Liver (tissue), 9 donors: ENCODE results near the gene JMJD1C. TPM values are rescaled to one million over a fixed set of nuclear protein-coding genes. Genes with fewer than 3 reads are reported as not detected.

Experiments
- DNase-seq: peaks from one replicate; pipeline ENCODE4 v3.0.0-alpha.2; 2017; ENCODE audit warnings: low spot score
- H3K27ac ChIP-seq, 2 donors: one replicate each; pipeline ENCODE4 v1.7.0; 2013; ENCODE audit warnings: inconsistent platforms in 2 of 2, low read length in 2 of 2, control low read depth in 1 of 2, low read depth in 1 of 2, mild to moderate bottlenecking in 1 of 2
- H3K27me3 ChIP-seq, 4 donors: one replicate each; pipeline versions ENCODE4 v1.6.1 to v1.7.0; 2013; ENCODE audit warnings: low read length in 3 of 4, inconsistent platforms in 1 of 4, mild to moderate bottlenecking in 1 of 4, moderate library complexity in 1 of 4; ENCODE audit not compliant: control insufficient read depth in 4 of 4, insufficient read depth in 4 of 4
- H3K36me3 ChIP-seq, 4 donors: one replicate each; pipeline versions ENCODE4 v1.6.1 to v1.7.0; 2013; ENCODE audit warnings: low read length in 3 of 4, mild to moderate bottlenecking in 3 of 4, low read depth in 1 of 4, moderate library complexity in 1 of 4; ENCODE audit not compliant: control insufficient read depth in 4 of 4, insufficient read depth in 3 of 4
- H3K4me1 ChIP-seq, 4 donors: one replicate each; pipeline versions ENCODE4 v1.6.1 to v1.7.0; 2013; ENCODE audit warnings: low read length in 3 of 4, mild to moderate bottlenecking in 3 of 4, moderate library complexity in 1 of 4; ENCODE audit not compliant: control insufficient read depth in 4 of 4, insufficient read depth in 4 of 4
- H3K4me3 ChIP-seq, 3 donors: one replicate each; pipeline versions ENCODE4 v1.6.1 to v1.7.0; 2013; ENCODE audit warnings: low read length in 3 of 3, control low read depth in 1 of 3, low read depth in 1 of 3, mild to moderate bottlenecking in 1 of 3
- H3K9ac ChIP-seq, 2 donors: one replicate each; pipeline ENCODE4 v1.7.0; 2013; ENCODE audit warnings: low read length in 2 of 2, mild to moderate bottlenecking in 2 of 2, moderate library complexity in 2 of 2, control low read depth in 1 of 2, low read depth in 1 of 2
- H3K9me3 ChIP-seq, 4 donors: one replicate each; pipeline versions ENCODE4 v1.6.1 to v1.7.0; 2013; ENCODE audit warnings: low read length in 3 of 4; ENCODE audit not compliant: control insufficient read depth in 4 of 4
- FOXA1 ChIP-seq: IDR thresholded peaks from 2 replicates; pipeline ENCODE4 v1.6.1; 2016; ENCODE audit warnings: antibody characterized with exemption
- HNF4A ChIP-seq, 2 donors: conservative IDR thresholded peaks; 2 replicates each; pipeline ENCODE4 v1.6.1; 2016; ENCODE audit warnings: antibody characterized with exemption in 2 of 2, mild to moderate bottlenecking in 2 of 2
- HNF4G ChIP-seq: IDR thresholded peaks from 2 replicates; pipeline ENCODE4 v1.6.1; 2016; ENCODE audit warnings: antibody characterized with exemption
- MAX ChIP-seq: IDR thresholded peaks from 2 replicates; pipeline ENCODE4 v1.6.1; 2016; ENCODE audit warnings: antibody characterized with exemption
- NR2F2 ChIP-seq: IDR thresholded peaks from 2 replicates; pipeline ENCODE4 v1.6.1; 2016; ENCODE audit warnings: antibody characterized with exemption
- REST ChIP-seq: IDR thresholded peaks from 2 replicates; pipeline ENCODE4 v1.6.1; 2016; ENCODE audit warnings: antibody characterized with exemption, mild to moderate bottlenecking
- SP1 ChIP-seq: IDR thresholded peaks from 2 replicates; pipeline ENCODE4 v1.6.1; 2018; ENCODE audit warnings: antibody characterized with exemption, mild to moderate bottlenecking
- TAF1 ChIP-seq: conservative IDR thresholded peaks from 2 replicates; pipeline ENCODE4 v1.6.1; 2016; ENCODE audit warnings: antibody characterized with exemption, mild to moderate bottlenecking
- ZBTB33 ChIP-seq: IDR thresholded peaks from 2 replicates; pipeline ENCODE4 v1.6.1; 2016; ENCODE audit warnings: antibody characterized with exemption
- WGBS: extraction: QIAGEN DNeasy Blood & Tissue Kit; methylation state at CpG from one replicate; pipeline ENCODE4 v1.1.7; 2013; 5-methylcytosine and 5-hydroxymethylcytosine counted together
- polyA plus RNA-seq, 2 donors: library from polyadenylated mRNA; stranded (reverse) in 1 of 2; unstranded in 1 of 2; fragments of 200-250 nt in 1 of 2; fragments of >200 nt in 1 of 2; fragmentation: Nextera tagmentation in 1 of 2; extraction: Ambion mirVana in 1 of 2; gene quantifications; one replicate each; pipeline versions ENCODE4 v1.2.1 to v1.2.3, GENCODE V29; 2013 to 2015
- total RNA-seq, 2 donors: library from RNA; depleted of rRNA; stranded (reverse); fragments of >200 nt; gene quantifications; one replicate each; pipeline ENCODE4 v1.2.3, GENCODE V29; 2014
- donor health status: healthy.
- donor health status: healthy.
- donor health status: healthy.
- donor health status: healthy.
- donor health status: healthy.

Gene JMJD1C
- total and polyA plus RNA-seq, 4 donors: 11.0 to 93.1 (median 56.0) TPM

GRCh38 chr10:63258920-63259678, 206.7 kb downstream of the JMJD1C start:
- Histone ChIP-seq H3K9me3 (no peaks in the 10 kb centered on the region), H3K4me1 (peaks cover 10 to 59% (median 37%) of the 10 kb centered on the region in 4 donors), H3K27me3 (no peaks in the 10 kb centered on the region), H3K9ac (no peak overlapping the region), H3K36me3 (peaks cover 0 to 14% (median 2%) of the 10 kb centered on the region in 4 donors), H3K27ac (peak overlapping the region in 1 of 2 donors; percentile 19), H3K4me3 (no peak overlapping the region)
- no peak for TF ChIP-seq NR2F2
- TF ChIP-seq TAF1: no peak
- TF ChIP-seq FOXA1: no peak
- no peak for TF ChIP-seq HNF4G
- TF ChIP-seq ZBTB33: no peak
- WGBS: 52% methylated on average over 2 of the region's 2 CpGs
- no peak for DNase-seq

GRCh38 chr10:63257778-63258177, 208.0 kb downstream of the JMJD1C start:
- Histone ChIP-seq H3K4me1 (peaks cover 9 to 63% (median 34%) of the 10 kb centered on the region in 4 donors), H3K27ac (no peak overlapping the region), H3K4me3 (no peak overlapping the region), H3K27me3 (no peaks in the 10 kb centered on the region), H3K36me3 (peaks cover 0 to 14% (median 2%) of the 10 kb centered on the region in 4 donors), H3K9ac (peak overlapping the region in 1 of 2 donors; percentile 16), H3K9me3 (no peaks in the 10 kb centered on the region)
- WGBS: 68% methylated on average over 2 of the region's 2 CpGs
- TF ChIP-seq REST: no peak
- no peak for TF ChIP-seq MAX
- TF ChIP-seq NR2F2: no peak
- TF ChIP-seq SP1: no peak
- no peak for TF ChIP-seq HNF4G
- TF ChIP-seq HNF4A (conservative IDR thresholded peaks at IDR 0.05): no peak
- TF ChIP-seq ZBTB33: no peak
- DNase-seq: no peak
